DND-41 (cell line): ENCODE measurements around the gene OXCT1.

Experiments
- ATAC-seq: fragments of 200-7000 bp; cut with Tn5 transposase; 3 replicates; pipeline ENCODE4 v1.9.1; 2021; ENCODE audit warnings: low read depth; ENCODE audit not compliant: insufficient read depth
- DNase-seq: peaks from one replicate; pipeline ENCODE4 v3.0.0-alpha.2; 2020
- H2AFZ ChIP-seq: 2 replicates; pipeline ENCODE4 v1.6.0; 2012; ENCODE audit warnings: low read depth, low read length
- H3K27ac ChIP-seq: 2 replicates; pipeline ENCODE4 v1.5.1; 2012; ENCODE audit warnings: low read length, inconsistent platforms
- H3K27me3 ChIP-seq: fragments of 200-600 bp; sonication (generic); 2 replicates; pipeline ENCODE4 v1.6.0; 2012; ENCODE audit warnings: low read length, mild to moderate bottlenecking, inconsistent platforms; ENCODE audit not compliant: insufficient read depth, poor library complexity
- H3K36me3 ChIP-seq: 2 replicates; pipeline ENCODE4 v1.5.1; 2012; ENCODE audit warnings: low read length, inconsistent platforms; ENCODE audit not compliant: insufficient read depth
- H3K4me1 ChIP-seq: 2 replicates; pipeline ENCODE4 v1.5.1; 2012; ENCODE audit warnings: mild to moderate bottlenecking, low read length; ENCODE audit not compliant: insufficient read depth
- H3K4me2 ChIP-seq: 2 replicates; pipeline ENCODE4 v1.6.0; 2012; ENCODE audit warnings: mild to moderate bottlenecking, moderate library complexity, low read length, inconsistent platforms; ENCODE audit not compliant: insufficient read depth
- H3K4me3 ChIP-seq, 2 experiments: fragments of 200-600 bp in 1 of 2; shearing (Covaris generic) in 1 of 2; 2 replicates each; pipeline ENCODE4 v1.5.1; 2012 to 2016; ENCODE audit warnings: inconsistent platforms in 2 of 2, low read length in 2 of 2, mild to moderate bottlenecking in 2 of 2, low read depth in 1 of 2, moderate library complexity in 1 of 2
- H3K79me2 ChIP-seq: 2 replicates; pipeline ENCODE4 v1.6.0; 2012; ENCODE audit warnings: low read length, inconsistent platforms; ENCODE audit not compliant: insufficient read depth
- H3K9ac ChIP-seq: 2 replicates; pipeline ENCODE4 v1.6.0; 2012; ENCODE audit warnings: low read depth, mild to moderate bottlenecking, inconsistent platforms, low read length, moderate library complexity
- H3K9me3 ChIP-seq: 2 replicates; pipeline ENCODE4 v1.5.1; 2012; ENCODE audit warnings: low read length, moderate library complexity, mild to moderate bottlenecking, inconsistent platforms; ENCODE audit not compliant: insufficient read depth, severe bottlenecking
- H4K20me1 ChIP-seq: 2 replicates; pipeline ENCODE4 v1.6.0; 2012; ENCODE audit warnings: low read length; ENCODE audit not compliant: insufficient read depth
- CTCF ChIP-seq: IDR thresholded peaks from 2 replicates; pipeline ENCODE4 v1.5.1; 2012; ENCODE audit warnings: borderline replicate concordance, low read length, moderate library complexity, mild to moderate bottlenecking; ENCODE audit not compliant: poor library complexity, severe bottlenecking; ENCODE audit errors: extremely low read depth
- EZH2 ChIP-seq: IDR thresholded peaks from 3 replicates; pipeline ENCODE4 v1.6.1; 2012; ENCODE audit warnings: borderline replicate concordance, low read depth, mild to moderate bottlenecking, moderate library complexity, low read length, inconsistent platforms; ENCODE audit not compliant: severe bottlenecking

The OXCT1 gene

GRCh38 chr5:41844502-41844901 lies 25.7 kb downstream of the OXCT1 start:
- Histone ChIP-seq H3K4me3 (no peak overlapping the region), H3K4me2 (no peak overlapping the region), H3K36me3 (peaks cover 64% of the 10 kb centered on the region), H4K20me1 (no peaks in the 10 kb centered on the region; the same call in 1 of the 2 replicates), H3K27ac (no peak overlapping the region), H2AFZ (no peak overlapping the region), H3K9me3 (no peaks in the 10 kb centered on the region), H3K9ac (no peak overlapping the region), H3K79me2 (peaks cover 7% of the 10 kb centered on the region; the same call in 1 of the 2 replicates), H3K4me1 (no peaks in the 10 kb centered on the region), H3K27me3 (no peaks in the 10 kb centered on the region)
- ATAC-seq (no peak), DNase-seq (no peak)
- TF ChIP-seq EZH2 = no peak
- no peak for TF ChIP-seq CTCF

DNA sequence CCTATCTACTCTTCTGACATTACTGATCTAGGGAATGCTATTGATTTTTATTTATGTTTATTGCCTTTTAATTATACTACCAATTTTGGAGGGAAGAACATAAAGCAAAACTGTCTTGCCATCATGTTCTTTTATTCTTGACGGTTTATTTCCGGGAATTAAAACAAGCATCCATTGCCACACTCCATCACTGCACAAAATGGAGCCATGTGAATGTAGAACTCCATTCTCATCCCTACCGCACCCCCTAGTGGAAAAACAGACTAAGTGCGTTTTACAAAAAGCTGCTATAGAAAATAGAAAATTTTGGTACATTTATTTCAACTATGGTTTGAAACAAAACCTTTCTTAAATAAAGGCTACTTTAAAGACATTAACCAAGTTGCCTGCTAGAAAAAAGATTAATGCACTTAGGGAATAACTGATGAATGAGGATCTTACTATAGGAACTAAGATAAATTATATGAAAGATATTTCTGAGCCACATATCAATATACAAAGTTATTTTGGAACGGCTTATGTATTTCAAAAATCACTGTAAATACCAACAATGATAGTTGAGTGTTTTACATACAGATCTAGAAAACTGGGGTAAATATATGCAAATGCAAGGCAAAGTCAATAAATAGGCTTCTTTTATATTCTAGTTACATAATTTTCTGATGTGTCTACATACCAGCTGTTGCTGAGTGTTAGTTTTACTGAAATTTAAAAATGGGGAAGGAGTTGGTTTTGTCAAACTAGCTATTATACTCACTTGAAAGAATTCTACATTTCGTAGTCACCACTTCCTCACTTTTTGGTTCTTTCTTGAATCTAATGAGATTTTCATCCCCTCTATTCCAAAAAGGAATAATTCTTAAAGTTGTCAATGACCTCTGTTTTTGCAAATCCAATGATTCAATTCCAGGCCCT lies 26.5 kb downstream of the OXCT1 start:
- Histone ChIP-seq H3K27me3 (no peaks in the 10 kb centered on the region), H3K36me3 (peaks cover 64% of the 10 kb centered on the region), H3K4me3 (no peak overlapping the region), H3K9me3 (no peaks in the 10 kb centered on the region), H2AFZ (no peak overlapping the region), H3K4me1 (no peaks in the 10 kb centered on the region), H3K27ac (no peak overlapping the region), H4K20me1 (no peaks in the 10 kb centered on the region; the same call in 1 of the 2 replicates), H3K9ac (no peak overlapping the region), H3K79me2 (peaks cover 5% of the 10 kb centered on the region; the same call in 1 of the 2 replicates), H3K4me2 (no peak overlapping the region)
- DNase-seq (peak; percentile 24), ATAC-seq (peak; percentile 68)
- no peak for TF ChIP-seq EZH2
- peak; percentile 79 for TF ChIP-seq CTCF

DNA sequence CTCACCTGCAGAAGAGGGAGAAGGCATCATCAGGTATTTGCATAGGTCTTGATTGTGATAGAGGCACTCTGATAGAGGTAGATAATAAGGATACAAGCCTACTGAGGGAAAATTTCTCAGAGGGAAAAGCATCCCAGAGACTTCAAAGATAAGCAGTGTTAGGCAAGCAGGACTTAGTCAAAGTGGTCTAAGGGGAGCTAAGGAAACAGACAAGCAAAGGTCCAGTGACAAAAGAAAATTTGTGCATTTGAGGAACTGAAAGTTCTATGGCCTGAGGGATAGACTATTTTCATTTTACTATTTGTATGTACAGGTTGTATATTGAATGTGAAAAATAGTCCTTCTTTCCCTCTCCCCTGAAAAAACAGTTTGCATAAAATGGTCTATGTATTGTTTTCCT lies 27.4 kb downstream of the OXCT1 start:
- no peak for ATAC-seq
- no peaks in the 10 kb centered on the region for H3K9me3 ChIP-seq
- H3K36me3 ChIP-seq = peaks cover 73% of the 10 kb centered on the region
- no peaks in the 10 kb centered on the region for H3K27me3 ChIP-seq
- no peak overlapping the region for H3K27ac ChIP-seq
- no peak overlapping the region for H3K4me3 ChIP-seq
- peaks cover 4% of the 10 kb centered on the region; the same call in 1 of the 2 replicates for H4K20me1 ChIP-seq
- TF ChIP-seq CTCF = no peak
- no peak for TF ChIP-seq EZH2
- no peak for DNase-seq
- no peak overlapping the region for H3K9ac ChIP-seq
- peaks cover 6% of the 10 kb centered on the region; the same call in 1 of the 2 replicates for H3K79me2 ChIP-seq
- H3K4me1 ChIP-seq = no peaks in the 10 kb centered on the region
- no peak overlapping the region for H3K4me2 ChIP-seq
- H2AFZ ChIP-seq = no peak overlapping the region
